HepG2 (cell line): ENCODE measurements around the gene TMEM273. TPM values are rescaled to one million over a fixed set of nuclear protein-coding genes. Genes with fewer than 3 reads are reported as not detected.

ENCODE experiments used
- ATAC-seq: fragments of 200-7000 bp; cut with Tn5 transposase; 3 replicates; pipeline ENCODE4 v1.9.1; 2020; ENCODE audit warnings: mild to moderate bottlenecking, moderate library complexity
- BruUV-seq: library from RNA; stranded (reverse); fragments of 400-500 nt; replicated peaks from 2 replicates; lab custom pipeline; 2021; lab: Mats Ljungman, UMichigan
- CTCF ChIA-PET: fragments of 300-600 bp; formaldehyde crosslinking; extraction: SDS; loops from one replicate; lab custom pipeline; 2021; ENCODE audit warnings: low total read pairs, inconsistent platforms, low intra/inter-chr PET ratio; lab: Yijun Ruan, JAX
- POLR2A ChIA-PET: fragments of 350-600 bp; sonication (Branson Sonifier 250); formaldehyde crosslinking; loops from one replicate; lab custom pipeline; 2020; ENCODE audit warnings: antibody characterized with exemption, inconsistent platforms; lab: Yijun Ruan, JAX
- DNase-seq: peaks from one replicate; pipeline ENCODE4 v3.0.0-alpha.2; 2015; ENCODE audit warnings: low spot score
- FAIRE-seq: peaks from 3 replicates; lab custom pipeline; 2011; peaks lifted over from hg19 to GRCh38; lab: Jason Lieb, UNC
- H2AFZ ChIP-seq: one replicate; pipeline ENCODE4 v1.6.1; 2011; ENCODE audit warnings: low read length, inconsistent platforms
- H3K27ac ChIP-seq: fragments of 300-600 bp; 3 replicates; pipeline ENCODE4 v1.8.0; 2011; ENCODE audit warnings: mixed run types, mild to moderate bottlenecking, mixed read lengths, low read length, inconsistent platforms; ENCODE audit not compliant: insufficient read depth; ENCODE audit errors: extremely low read length
- H3K27me3 ChIP-seq, 2 experiments: fragments of 200-600 bp in 1 of 2; 2 replicates in 1 of 2; 3 replicates in 1 of 2; pipeline versions ENCODE4 v1.6.0 to v1.8.0; 2011; ENCODE audit warnings: low read length in 2 of 2, mild to moderate bottlenecking in 2 of 2, moderate library complexity in 2 of 2, inconsistent platforms in 1 of 2; ENCODE audit not compliant: insufficient read depth in 2 of 2, control insufficient read depth in 1 of 2
- H3K36me3 ChIP-seq, 2 experiments: fragments of 200-600 bp in 1 of 2; replicated peaks in 1 of 2; 2 replicates in 1 of 2; 3 replicates in 1 of 2; pipeline versions ENCODE4 v1.5.1 to v1.8.0; 2011; ENCODE audit warnings: low read length in 2 of 2, inconsistent platforms in 1 of 2; ENCODE audit not compliant: insufficient read depth in 2 of 2, control insufficient read depth in 1 of 2
- H3K4me1 ChIP-seq: 2 replicates; pipeline ENCODE4 v1.5.1; 2012; ENCODE audit warnings: low read length, inconsistent platforms; ENCODE audit not compliant: insufficient read depth
- H3K4me2 ChIP-seq: 2 replicates; pipeline ENCODE4 v1.6.0; 2011; ENCODE audit warnings: low read depth, low read length, inconsistent platforms
- H3K4me3 ChIP-seq, 3 experiments: fragments of 200-600 bp in 1 of 3; sonication (generic), shearing (Covaris generic) in 1 of 3; replicated peaks in 1 of 3; 2 replicates each; pipeline ENCODE4 v1.5.1; 2011 to 2016; ENCODE audit warnings: low read length in 3 of 3, inconsistent platforms in 2 of 3, low read depth in 2 of 3, mild to moderate bottlenecking in 2 of 3, control low read depth in 1 of 3, mixed read lengths in 1 of 3; ENCODE audit not compliant: insufficient read depth in 1 of 3
- H3K79me2 ChIP-seq: one replicate; pipeline ENCODE4 v1.6.1; 2011; ENCODE audit warnings: low read length, inconsistent platforms; ENCODE audit not compliant: insufficient read depth
- H3K9ac ChIP-seq: 2 replicates; pipeline ENCODE4 v1.6.0; 2011; ENCODE audit warnings: mild to moderate bottlenecking, low read depth, low read length, inconsistent platforms; ENCODE audit not compliant: insufficient read depth
- H3K9me3 ChIP-seq: 2 replicates; pipeline ENCODE4 v1.5.1; 2012; ENCODE audit warnings: mild to moderate bottlenecking, low read length
- H4K20me1 ChIP-seq: 2 replicates; pipeline ENCODE4 v1.6.0; 2011; ENCODE audit warnings: inconsistent platforms, mild to moderate bottlenecking, low read length, moderate library complexity; ENCODE audit not compliant: insufficient read depth
- BRF2 ChIP-seq: sonication (generic); formaldehyde crosslinking; IDR thresholded peaks from 2 replicates; pipeline ENCODE4 v1.8.1; 2022; ENCODE audit warnings: mild to moderate bottlenecking, missing genetic modification reagents
- CEBPB ChIP-seq: IDR thresholded peaks from 2 replicates; pipeline ENCODE4 v1.6.1; 2011; ENCODE audit warnings: low read depth, low read length, improper control_type of control experiment, borderline replicate concordance
- HMGA1 ChIP-seq: sonication (generic); formaldehyde crosslinking; conservative IDR thresholded peaks from 2 replicates; pipeline ENCODE4 v1.4.0; 2020; ENCODE audit warnings: missing genetic modification reagents
- THAP11 ChIP-seq: IDR thresholded peaks from 2 replicates; pipeline ENCODE4 v1.6.1; 2016; ENCODE audit warnings: missing biosample characterization, missing genetic modification reagents
- THRA ChIP-seq: sonication (generic); formaldehyde crosslinking; IDR thresholded peaks from 2 replicates; pipeline ENCODE4 v1.4.0; 2020; ENCODE audit warnings: missing genetic modification reagents, borderline replicate concordance
- ZNF143 ChIP-seq: sonication (generic); formaldehyde crosslinking; IDR thresholded peaks from 2 replicates; pipeline ENCODE4 v1.4.0; 2020; ENCODE audit warnings: missing genetic modification reagents
- ZNF432 ChIP-seq: sonication (generic); formaldehyde crosslinking; IDR thresholded peaks from 2 replicates; pipeline ENCODE4 v1.5.0; 2020; ENCODE audit warnings: missing genetic modification reagents, mild to moderate bottlenecking, borderline replicate concordance
- WGBS: methylation state at CpG from one replicate; pipeline ENCODE4 v1.1.6; 2017; ENCODE audit warnings: low lambda C conversion rate; 5-methylcytosine and 5-hydroxymethylcytosine counted together
- in situ Hi-C: cut with HindIII; loops from 2 replicates; pipeline ENCODE4 v1.10.0; 2017; ENCODE audit warnings: low pct_unique_long_range_greater_than_20kb; ENCODE audit not compliant: extremely low pct_ligation_motif_present
- intact Hi-C: fragments of 100-400 bp; cut with micrococcal nuclease; formaldehyde crosslinking; loops from one replicate; pipeline ENCODE4 v1.10.0; 2022; ENCODE audit not compliant: unreplicated experiment
- polyA plus RNA-seq, 8 experiments: library from polyadenylated mRNA; depleted of rRNA in 3 of 8; stranded (reverse) in 7 of 8; unstranded in 1 of 8; fragments of >200 nt; fragmentation: Illumina TruSeq in 4 of 8; extraction: Trizol in 4 of 8; gene quantifications; 2 replicates each; pipeline versions ENCODE4 v1.2.1 to v1.2.3, GENCODE V29; 2011 to 2016; ENCODE audit warnings: low read depth in 4 of 8, missing spikeins in 1 of 8, mixed read lengths in 1 of 8; ENCODE audit not compliant: insufficient read depth in 1 of 8
- total RNA-seq, 5 experiments: library from RNA; depleted of rRNA; stranded (reverse); fragments of >200 nt; fragmentation: Illumina TruSeq; extraction: Trizol; gene quantifications; 2 replicates each; pipeline ENCODE4 v1.2.3, GENCODE V29; 2016; ENCODE audit warnings: low read depth in 1 of 5

Gene TMEM273
- total and polyA plus RNA-seq, 2 of the 13 experiments (the other 11 are each of a cell fraction or from before 2014, with no cell fraction given), result not detected

GRCh38 chr10:49237985-49238384 is 49.8 kb upstream of the TMEM273 start:
- H4K20me1 ChIP-seq, result no peaks in the 10 kb centered on the region
- no peak overlapping the region for H3K27ac ChIP-seq
- no peaks in the 10 kb centered on the region for H3K36me3 ChIP-seq
- CTCF ChIA-PET, result no interaction called here
- no peaks in the 10 kb centered on the region for H3K79me2 ChIP-seq
- no peak overlapping the region for H3K9ac ChIP-seq
- POLR2A ChIA-PET, result no interaction called here
- no TSS peak for BruUV-seq
- 0% methylated on average over 1 of the region's 1 CpG for whole genome bisulfite sequencing
- FAIRE-seq (no peak), ATAC-seq (no peak), DNase-seq (no peak)
- H2AFZ ChIP-seq, result no peak overlapping the region
- intact Hi-C loops, result no loop called here
- no peaks in the 10 kb centered on the region for H3K4me1 ChIP-seq
- H3K4me2 ChIP-seq, result no peak overlapping the region
- H3K27me3 ChIP-seq, result peaks cover 1 to 4% of the 10 kb centered on the region in 2 experiments; a peak in 3 of 5 replicates
- H3K4me3 ChIP-seq, result no peak overlapping the region
- H3K9me3 ChIP-seq, result no peaks in the 10 kb centered on the region
- in situ Hi-C loops, result no loop called here
- TF ChIP-seq THAP11 (CRISPR knock-in tag) (peak; percentile 38; the same call in 1 of the 2 replicates), HMGA1 (CRISPR knock-in tag) (no peak), ZNF143 (CRISPR knock-in tag) (peak; percentile 62; the same call in 1 of the 2 replicates)

DNA sequence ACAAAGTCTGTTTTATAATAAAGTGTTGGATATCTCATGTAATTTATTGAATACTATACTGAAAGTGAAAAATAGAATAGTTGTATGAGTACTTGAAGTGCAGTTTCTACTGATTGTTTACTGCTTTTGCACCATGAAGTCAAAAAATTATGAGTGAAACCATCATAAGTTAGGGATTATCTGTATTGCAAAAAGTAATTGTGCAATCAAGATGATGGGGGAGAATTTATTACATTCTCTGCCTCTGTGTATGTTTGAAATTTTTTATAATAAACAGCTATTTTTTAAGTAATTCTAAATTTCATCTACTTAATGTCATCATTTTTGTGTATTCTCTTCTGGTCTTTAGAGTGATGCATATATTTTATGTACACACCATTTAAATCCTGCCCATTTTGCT is 47.2 kb upstream of the TMEM273 start:
- ChIA-PET POLR2A (no interaction called here), CTCF (no interaction called here)
- Histone ChIP-seq H3K79me2 (no peaks in the 10 kb centered on the region), H3K4me1 (no peaks in the 10 kb centered on the region), H3K27ac (no peak overlapping the region), H3K4me3 (no peak overlapping the region), H3K27me3 (peaks cover 0 to 2% of the 10 kb centered on the region in 2 experiments; a peak in 1 of 5 replicates), H3K36me3 (no peaks in the 10 kb centered on the region), H3K9ac (no peak overlapping the region), H2AFZ (no peak overlapping the region), H4K20me1 (no peaks in the 10 kb centered on the region), H3K9me3 (no peaks in the 10 kb centered on the region), H3K4me2 (no peak overlapping the region)
- no peak for TF ChIP-seq ZNF432
- no peak for TF ChIP-seq THRA (CRISPR knock-in tag)
- TF ChIP-seq BRF2 (CRISPR knock-in tag), result no peak
- 0 out of 2 replicates have a peak, but pooled peaks have one; percentile 22 for TF ChIP-seq CEBPB
- BruUV-seq, result no TSS peak
- in situ Hi-C loops, result no loop called here
- intact Hi-C loops, result no loop called here
- no peak for DNase-seq
- ATAC-seq, result no peak
- no peak for FAIRE-seq
